Stimulated activated effector memory CD8-positive, alpha-beta T cell treated with anti-CD3 and anti-CD28 coated beads, Interleukin-12 subunit alpha, Interleukin-12 subunit beta, amount 100 ng/mL, for 72 hours (primary cell): Measurements from ENCODE around the gene NPM3.

Source experiments
- ATAC-seq: fragments of 150-1000 bp; cut with Tn5 transposase; 2 replicates; pipeline ENCODE4 v1.10.0; 2021
- DNase-seq, 2 donors: peaks; one replicate each; pipeline ENCODE4 v3.0.0; 2021 to 2022; ENCODE audit warnings: low spot score in 2 of 2
- H3K27ac Mint-ChIP-seq: one replicate; pipeline ENCODE4 v1.8.0; 2022; ENCODE audit warnings: mild to moderate bottlenecking, mixed read lengths
- H3K36me3 Mint-ChIP-seq: one replicate; pipeline ENCODE4 v1.8.0; 2022; ENCODE audit warnings: mild to moderate bottlenecking, mixed read lengths
- H3K4me1 Mint-ChIP-seq: one replicate; pipeline ENCODE4 v1.8.0; 2022; ENCODE audit warnings: mixed read lengths
- H3K4me3 Mint-ChIP-seq: one replicate; pipeline ENCODE4 v1.8.0; 2022; ENCODE audit warnings: mild to moderate bottlenecking, mixed read lengths
- H3K9me3 Mint-ChIP-seq: one replicate; pipeline ENCODE4 v1.8.0; 2022; ENCODE audit warnings: mixed read lengths

The NPM3 gene

DNA sequence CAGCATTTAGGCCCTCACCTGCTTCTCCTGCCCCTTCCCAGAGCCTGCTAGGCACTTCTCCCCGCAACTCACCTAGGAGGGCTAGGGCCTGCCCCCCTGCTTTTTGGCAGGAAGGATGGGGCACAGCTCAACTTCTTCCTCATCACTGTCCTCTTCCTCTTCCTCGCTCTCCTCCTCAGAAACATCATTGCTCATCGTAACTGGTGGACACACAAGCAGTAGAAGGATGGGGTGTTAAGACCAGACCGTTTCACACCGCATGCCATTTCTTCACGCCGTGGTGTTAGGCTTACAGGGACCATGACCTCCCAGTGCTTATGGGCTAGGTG, 1.6 kb downstream of the NPM3 start:
- ATAC-seq (no peak), DNase-seq (no peak)
- H3K27ac Mint-ChIP-seq = peak overlapping the region; percentile 100
- H3K36me3 Mint-ChIP-seq = peaks cover 46% of the 10 kb centered on the region
- peaks cover 64% of the 10 kb centered on the region for H3K4me1 Mint-ChIP-seq
- H3K4me3 Mint-ChIP-seq = peak overlapping the region; percentile 100
- no peaks in the 10 kb centered on the region for H3K9me3 Mint-ChIP-seq

DNA sequence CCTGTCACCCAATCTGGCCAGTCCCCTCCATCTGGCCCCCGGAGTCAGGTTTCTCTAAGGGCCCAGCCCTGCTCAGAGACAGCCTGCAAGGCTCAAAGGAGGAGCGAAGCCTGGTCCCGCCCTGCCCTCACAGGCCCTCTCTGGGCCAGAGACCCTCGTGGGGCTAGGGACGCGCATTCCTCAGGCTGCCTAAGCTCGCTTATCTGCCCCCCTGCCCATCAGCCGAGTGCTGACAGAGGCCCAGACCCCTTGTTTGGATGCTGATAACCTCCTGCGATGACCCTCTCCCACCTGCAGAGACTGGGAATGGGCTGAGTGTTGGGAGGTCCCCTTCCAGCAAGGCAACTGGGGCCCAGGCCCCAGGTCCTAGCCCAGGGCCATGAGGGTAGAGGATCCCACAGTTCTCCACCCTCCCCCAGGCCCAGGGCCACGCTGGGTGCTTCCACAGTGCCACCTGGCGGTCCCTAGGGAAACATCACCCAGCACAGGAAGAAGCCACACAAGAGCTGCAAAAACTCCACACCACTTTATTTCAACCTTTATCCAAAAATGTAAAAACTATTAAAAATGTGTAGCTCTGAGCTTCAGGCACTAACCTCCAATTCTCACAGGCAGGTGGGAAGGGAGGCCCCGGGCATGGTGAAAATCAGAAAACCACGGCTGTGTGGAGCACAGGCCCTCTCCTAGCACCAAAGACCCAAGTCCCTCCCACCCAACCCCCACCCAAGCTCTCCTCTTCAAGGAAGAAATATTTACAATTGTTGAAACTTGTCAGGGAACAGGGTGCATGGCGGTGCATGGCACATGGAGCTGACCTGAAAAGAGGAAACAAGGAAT, 2.2 kb downstream of the NPM3 start:
- DNase-seq (peak; percentile 61 to 85), ATAC-seq (peak; percentile 66)
- H3K4me1 Mint-ChIP-seq = peaks cover 64% of the 10 kb centered on the region
- peaks cover 40% of the 10 kb centered on the region for H3K36me3 Mint-ChIP-seq
- no peak overlapping the region for H3K27ac Mint-ChIP-seq
- H3K4me3 Mint-ChIP-seq = peak overlapping the region; percentile 100
- no peaks in the 10 kb centered on the region for H3K9me3 Mint-ChIP-seq

DNA sequence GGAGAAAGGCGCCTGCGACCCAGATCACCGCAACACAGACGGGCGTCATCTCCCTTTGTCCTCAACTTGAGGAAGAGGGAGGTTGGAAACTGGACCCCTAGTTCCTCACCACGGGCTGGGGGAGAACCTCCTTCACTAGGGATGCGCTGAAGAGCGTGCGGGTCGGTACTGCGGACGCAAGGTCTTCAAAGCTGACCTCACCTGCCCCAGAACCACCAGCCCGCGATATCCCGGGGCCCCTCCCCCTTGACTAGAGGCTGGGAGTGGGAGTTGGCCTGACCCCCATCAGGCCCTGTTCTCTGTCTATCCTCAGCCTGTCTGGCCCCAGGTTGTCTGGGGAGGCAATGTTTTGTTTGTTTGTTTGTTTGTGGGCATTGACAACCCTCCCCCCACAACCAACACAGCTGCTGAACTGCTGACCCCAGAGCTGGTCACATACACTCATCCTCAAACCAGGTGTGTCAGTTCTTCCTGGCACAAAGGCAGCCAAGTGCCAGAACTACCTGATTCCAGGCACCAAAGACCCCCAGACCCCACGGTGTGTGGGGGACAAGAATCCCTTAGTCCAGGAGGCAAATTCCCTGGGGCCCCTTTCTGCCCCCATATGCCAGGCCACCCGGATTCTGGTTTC, 2.9 kb downstream of the NPM3 start:
- H3K4me1 Mint-ChIP-seq = peaks cover 59% of the 10 kb centered on the region
- H3K27ac Mint-ChIP-seq = no peak overlapping the region
- H3K9me3 Mint-ChIP-seq = no peaks in the 10 kb centered on the region
- ATAC-seq = no peak
- no peak for DNase-seq
- H3K36me3 Mint-ChIP-seq = peaks cover 33% of the 10 kb centered on the region
- peak overlapping the region; percentile 100 for H3K4me3 Mint-ChIP-seq

DNA sequence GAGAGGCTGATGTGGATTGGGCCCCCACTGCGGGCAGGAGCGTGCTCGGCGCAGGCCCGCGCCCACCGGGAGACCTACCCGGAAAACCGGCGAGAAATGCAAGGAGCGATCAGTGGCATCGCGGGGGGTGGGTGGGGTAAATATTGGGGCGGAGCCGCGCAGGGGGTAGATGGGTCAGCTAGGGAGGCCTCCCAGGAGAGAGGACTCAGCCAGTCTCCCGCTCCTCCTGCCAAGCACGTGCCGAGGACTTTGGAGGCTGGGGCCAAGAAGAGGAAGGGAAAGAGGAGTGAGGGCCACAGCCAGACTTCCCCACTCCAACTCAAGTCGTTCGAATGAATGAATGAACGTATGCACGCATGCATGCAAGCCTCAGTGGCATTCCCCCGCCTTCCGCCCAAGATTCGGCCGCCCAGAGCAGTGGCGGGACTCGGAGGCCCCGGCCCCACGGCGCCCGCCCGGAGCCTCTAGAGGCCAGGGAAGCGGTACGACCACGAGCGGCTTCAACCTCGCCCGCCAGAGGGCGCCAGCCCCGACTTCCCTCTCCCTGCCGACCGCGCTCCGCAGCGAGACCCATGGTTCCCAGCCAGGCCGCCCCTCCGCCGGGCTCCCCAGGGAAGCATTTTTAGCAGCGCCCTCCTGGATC, 3.6 kb downstream of the NPM3 start:
- DNase-seq = peak; percentile 91 to 94
- ATAC-seq = peak; percentile 74
- Mint-ChIP-seq H3K4me1 (peaks cover 63% of the 10 kb centered on the region), H3K9me3 (no peaks in the 10 kb centered on the region), H3K36me3 (peaks cover 27% of the 10 kb centered on the region), H3K4me3 (peak overlapping the region; percentile 100), H3K27ac (no peak overlapping the region)

DNA sequence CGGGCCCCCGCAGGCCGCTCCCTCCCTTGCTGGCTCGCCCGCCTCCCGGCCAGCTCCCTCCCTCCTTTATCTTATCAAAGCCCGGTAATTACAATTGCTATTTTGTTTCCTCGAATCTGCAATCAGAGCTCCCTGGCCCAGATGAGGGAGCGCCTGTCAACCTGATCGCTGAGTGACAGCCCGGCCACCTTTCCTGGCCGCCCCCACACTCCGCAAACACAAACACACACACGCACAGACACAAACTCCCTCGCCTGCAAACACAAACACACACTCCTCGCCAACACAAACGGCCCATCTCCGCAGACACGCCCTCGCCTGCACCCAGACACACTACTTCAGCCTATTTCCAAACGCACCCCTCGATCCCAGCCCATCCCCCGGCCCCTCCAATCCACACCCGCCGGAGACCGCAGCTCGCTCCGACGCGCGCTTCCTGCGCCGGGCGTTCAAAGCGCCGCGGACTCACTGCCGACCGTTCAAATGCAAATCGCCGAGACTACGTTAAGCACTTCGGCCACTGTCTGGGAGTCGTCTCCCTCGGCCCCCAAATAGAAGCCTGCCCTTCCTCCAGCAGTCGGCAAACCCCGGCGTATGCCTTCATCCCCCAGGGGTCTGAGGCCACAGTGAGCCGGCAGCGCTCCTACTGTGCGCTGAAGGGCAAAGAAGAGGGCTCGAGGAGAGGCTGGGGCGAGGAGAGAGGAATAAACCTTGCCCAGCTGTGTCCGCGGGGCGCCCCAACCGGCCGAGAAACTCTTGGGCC, 4.3 kb downstream of the NPM3 start:
- DNase-seq = peak in 1 of 2 donors; percentile 58
- peak overlapping the region; percentile 100 for H3K4me3 Mint-ChIP-seq
- no peak overlapping the region for H3K27ac Mint-ChIP-seq
- H3K36me3 Mint-ChIP-seq = peaks cover 22% of the 10 kb centered on the region
- H3K4me1 Mint-ChIP-seq = peaks cover 65% of the 10 kb centered on the region
- no peak for ATAC-seq
- no peaks in the 10 kb centered on the region for H3K9me3 Mint-ChIP-seq

DNA sequence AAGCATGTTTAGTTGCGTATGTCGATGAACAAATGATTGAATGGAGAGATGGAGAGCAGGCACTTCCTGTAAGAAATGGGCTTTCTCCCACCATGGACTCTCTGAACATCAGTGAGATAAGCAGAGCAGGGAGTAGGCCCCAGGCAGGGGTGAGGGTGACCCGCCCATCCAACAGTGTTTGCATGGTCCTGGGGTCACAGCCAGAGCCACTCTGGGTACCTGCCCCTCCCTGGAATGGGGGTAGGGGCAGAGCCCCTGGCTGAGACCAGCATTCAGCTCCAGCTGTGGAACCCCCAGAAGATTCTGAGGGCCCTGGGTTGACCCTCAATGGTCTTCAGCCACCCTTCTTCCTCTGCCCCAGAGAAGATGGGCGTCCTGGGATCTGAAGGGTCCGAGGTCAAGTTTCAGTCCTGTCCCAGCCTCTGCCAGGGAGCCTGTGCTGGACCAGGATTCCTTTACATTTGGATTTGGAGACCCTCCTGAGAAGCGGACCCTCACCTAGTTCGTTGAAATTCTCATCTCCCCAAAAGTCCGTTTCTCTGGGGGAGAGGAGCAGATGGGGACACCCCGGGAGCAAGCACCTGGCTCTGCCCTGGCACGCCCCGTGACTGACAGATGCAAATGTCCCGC, 5.0 kb downstream of the NPM3 start:
- Mint-ChIP-seq H3K36me3 (peaks cover 15% of the 10 kb centered on the region), H3K4me1 (peaks cover 65% of the 10 kb centered on the region), H3K4me3 (peak overlapping the region; percentile 100), H3K9me3 (no peaks in the 10 kb centered on the region), H3K27ac (no peak overlapping the region)
- no peak for DNase-seq
- ATAC-seq = no peak

DNA sequence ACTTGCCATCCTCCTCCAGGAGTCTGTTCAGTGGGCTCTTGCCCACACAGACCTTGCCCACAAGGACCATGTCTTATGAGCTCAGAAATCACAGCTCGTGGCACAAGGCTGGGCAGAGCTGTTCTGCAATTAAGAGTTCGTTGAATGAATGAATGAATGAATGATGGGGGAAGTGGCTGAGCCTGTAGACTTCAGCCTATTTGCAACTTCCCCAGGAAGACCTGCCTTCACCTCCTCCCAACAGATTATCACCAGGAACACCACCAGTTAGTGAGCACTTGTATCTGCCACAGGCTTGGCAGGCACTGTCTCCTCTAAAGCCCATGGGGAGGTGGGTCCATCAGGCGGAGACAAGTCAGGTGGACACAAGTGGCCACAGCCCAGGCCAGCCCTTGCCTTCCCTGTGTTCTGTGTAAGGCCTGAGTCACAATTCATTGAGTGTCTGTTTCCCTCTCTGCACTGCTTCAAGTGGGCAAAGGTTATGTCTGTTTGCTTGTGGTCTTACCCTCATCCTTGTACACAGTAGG, 5.6 kb downstream of the NPM3 start:
- peak overlapping the region; percentile 59 for H3K4me3 Mint-ChIP-seq
- peaks cover 9% of the 10 kb centered on the region for H3K36me3 Mint-ChIP-seq
- no peak overlapping the region for H3K27ac Mint-ChIP-seq
- peaks cover 59% of the 10 kb centered on the region for H3K4me1 Mint-ChIP-seq
- DNase-seq = no peak
- no peaks in the 10 kb centered on the region for H3K9me3 Mint-ChIP-seq
- ATAC-seq = no peak

DNA sequence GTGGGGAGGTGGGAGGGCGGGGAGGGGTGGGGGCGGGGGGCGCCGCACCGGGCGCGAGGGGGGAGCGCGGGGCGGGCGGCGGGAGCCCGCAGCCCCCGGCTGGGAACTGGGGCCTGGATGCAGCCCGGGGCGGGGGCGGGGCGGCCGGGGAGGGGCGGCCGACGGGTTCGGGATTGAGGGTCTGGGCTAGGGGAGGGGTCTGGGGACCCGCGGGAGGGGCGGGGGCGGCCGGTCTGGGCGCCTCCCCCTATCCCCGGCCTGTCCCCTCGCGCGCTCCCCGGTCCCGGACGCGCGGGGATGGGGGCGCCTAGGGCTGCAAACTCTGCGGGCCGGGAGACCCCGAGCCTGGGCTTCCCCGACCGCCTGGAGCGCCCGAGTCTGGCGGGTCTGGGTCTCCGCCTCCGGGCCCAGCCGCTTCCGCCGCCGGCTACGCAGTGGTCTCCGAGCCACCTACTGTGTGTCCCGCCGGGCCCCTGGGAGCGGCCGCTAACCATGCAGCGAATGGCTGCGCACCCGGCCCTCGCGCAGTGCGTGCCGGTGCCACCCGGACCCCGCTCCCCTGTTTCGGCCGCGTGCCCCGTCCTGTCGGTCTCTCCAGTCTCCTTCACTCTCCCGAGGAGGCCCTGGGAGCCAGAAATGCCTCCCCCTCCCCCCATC, 7.0 kb downstream of the NPM3 start:
- Mint-ChIP-seq H3K4me3 (peak overlapping the region; percentile 59), H3K9me3 (no peaks in the 10 kb centered on the region)
- no peak for DNase-seq

DNA sequence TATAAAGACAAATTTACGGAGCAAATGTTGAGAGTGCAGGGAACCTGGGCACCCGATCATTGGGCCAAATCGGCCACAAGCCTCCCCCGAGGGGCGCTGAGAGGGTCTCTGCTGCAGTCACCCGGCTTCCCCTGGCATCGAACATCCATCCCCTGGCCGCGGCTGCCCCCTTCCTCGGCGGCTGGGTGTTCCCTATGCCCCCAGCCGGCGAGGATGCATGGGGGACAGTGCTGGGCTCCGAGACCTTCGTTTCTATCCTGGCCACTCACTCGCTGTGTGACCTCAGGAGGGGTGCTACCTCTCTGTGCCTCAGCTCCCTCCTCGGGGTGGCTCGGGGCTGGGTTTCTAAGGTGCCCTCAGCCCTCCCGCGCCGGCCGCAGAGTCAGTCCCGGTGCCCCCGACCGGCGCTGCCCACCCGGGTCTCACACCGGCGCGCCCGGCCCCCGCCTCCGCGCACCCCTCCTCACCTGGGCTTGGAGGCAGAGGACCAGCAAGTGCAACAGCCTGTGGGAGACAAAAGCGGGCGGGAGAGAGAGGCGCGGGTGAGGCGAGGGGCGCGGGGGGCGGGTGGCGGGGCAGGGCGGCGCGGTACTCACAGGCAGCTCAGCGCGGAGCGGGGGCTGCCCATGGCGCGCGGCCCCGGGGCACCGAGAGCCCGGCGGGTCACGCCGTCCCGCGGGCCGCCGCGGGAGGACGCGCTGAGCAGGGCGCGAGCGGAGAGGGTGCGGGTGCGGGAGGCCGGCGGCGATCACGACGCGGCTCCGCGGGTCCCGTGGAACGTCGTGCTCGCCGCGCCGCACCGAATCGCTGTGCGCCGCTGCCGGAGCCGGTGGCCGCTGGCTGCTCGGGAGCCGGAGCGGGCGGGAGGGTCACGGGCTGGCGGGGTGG, 7.7 kb downstream of the NPM3 start, which contains the start of gene FGF8:
Gene FGF8, minus strand, starts transcription at position 842 of the 888 bp plus-strand sequence. Its CDS starts 214 bp downstream, at position 628.
- H3K4me1 Mint-ChIP-seq = peaks cover 44% of the 10 kb centered on the region

More for the DNA sequence above, 7.0 kb downstream of the NPM3 start:
- no peak for ATAC-seq
- H3K4me1 Mint-ChIP-seq = peaks cover 45% of the 10 kb centered on the region
- H3K36me3 Mint-ChIP-seq = peaks cover 5% of the 10 kb centered on the region
- no peak overlapping the region for H3K27ac Mint-ChIP-seq

DNA sequence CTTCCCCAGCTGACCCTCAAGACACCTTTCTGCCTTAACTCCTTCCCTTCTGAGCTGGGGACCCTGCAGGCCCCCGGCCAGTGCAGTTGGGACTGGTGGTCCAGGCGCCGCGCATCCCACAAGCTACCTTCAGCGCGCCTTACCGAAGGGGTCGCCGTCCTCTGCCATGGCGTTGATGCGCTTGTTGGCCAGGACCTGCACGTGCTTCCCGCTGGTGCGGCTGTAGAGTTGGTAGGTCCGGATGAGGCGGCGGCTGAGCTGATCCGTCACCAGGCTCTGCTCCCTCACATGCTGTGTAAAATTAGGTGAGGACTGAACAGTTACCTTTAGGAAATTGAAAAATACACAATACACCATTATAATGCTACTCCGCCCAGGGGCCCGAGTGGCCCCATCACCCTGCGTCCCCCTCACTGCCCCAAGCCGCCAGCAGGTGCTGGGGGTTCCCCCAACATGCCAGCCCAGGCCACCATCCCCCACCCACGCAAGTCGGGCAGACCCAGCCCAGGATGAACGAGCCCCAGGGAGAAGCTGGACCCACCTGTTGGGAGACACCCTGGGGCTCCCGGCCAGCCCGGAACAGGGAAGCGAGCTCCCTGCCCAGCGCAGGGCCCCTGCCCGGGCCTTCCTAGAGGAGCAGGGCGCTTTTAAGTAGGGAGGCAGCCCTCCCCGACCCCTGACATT, 8.5 kb downstream of the NPM3 start:
- Mint-ChIP-seq H3K4me3 (peak overlapping the region; percentile 30), H3K9me3 (no peaks in the 10 kb centered on the region), H3K36me3 (no peaks in the 10 kb centered on the region), H3K27ac (no peak overlapping the region), H3K4me1 (peaks cover 36% of the 10 kb centered on the region)
- ATAC-seq (no peak), DNase-seq (peak in 1 of 2 donors; percentile 55)

More for the DNA sequence above, 7.7 kb downstream of the NPM3 start, which contains the start of gene FGF8:
- ATAC-seq (no peak), DNase-seq (no peak)
- H3K4me3 Mint-ChIP-seq = peak within 1 kb of the TSS; percentile 59
- no peak within 1 kb of the TSS for H3K27ac Mint-ChIP-seq
- no peaks in the 10 kb centered on the region for H3K36me3 Mint-ChIP-seq
- no peaks in the 10 kb centered on the region for H3K9me3 Mint-ChIP-seq

DNA sequence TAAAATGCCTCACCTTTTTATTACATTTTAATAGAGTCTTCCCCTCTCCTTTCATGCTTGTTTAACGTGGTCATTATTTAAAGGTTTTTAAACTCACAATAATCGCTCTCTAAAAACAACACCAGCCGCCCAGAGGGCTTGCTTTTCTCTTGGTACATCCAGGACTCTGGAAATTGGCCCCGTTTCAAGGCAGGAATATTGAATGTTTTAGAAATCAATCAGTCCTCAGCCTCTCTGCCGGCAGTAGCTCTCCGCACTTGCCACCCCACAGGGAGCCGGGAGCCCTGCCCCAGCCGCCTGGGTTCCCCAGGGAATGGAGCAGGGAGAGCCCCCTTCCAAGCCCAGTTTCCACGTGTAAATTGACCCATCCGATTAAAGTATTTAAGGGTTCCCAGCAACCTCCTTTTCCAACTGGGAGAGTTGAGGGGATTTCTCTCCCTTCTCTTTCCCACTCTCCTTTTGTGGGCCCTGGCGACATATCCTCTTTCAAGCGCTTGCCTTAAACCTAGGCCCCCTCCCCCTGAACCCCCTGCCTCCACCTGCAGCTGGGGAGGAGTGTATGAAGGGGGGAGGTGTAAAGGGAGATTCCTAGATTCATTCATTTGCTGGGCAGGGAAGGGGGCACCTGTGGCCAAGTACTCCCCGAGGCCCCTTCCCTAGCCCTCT, 9.2 kb downstream of the NPM3 start:
- H3K4me1 Mint-ChIP-seq = peaks cover 30% of the 10 kb centered on the region
- no peaks in the 10 kb centered on the region for H3K36me3 Mint-ChIP-seq
- no peak overlapping the region for H3K4me3 Mint-ChIP-seq
- ATAC-seq = no peak
- no peak for DNase-seq
- no peaks in the 10 kb centered on the region for H3K9me3 Mint-ChIP-seq
- no peak overlapping the region for H3K27ac Mint-ChIP-seq

DNA sequence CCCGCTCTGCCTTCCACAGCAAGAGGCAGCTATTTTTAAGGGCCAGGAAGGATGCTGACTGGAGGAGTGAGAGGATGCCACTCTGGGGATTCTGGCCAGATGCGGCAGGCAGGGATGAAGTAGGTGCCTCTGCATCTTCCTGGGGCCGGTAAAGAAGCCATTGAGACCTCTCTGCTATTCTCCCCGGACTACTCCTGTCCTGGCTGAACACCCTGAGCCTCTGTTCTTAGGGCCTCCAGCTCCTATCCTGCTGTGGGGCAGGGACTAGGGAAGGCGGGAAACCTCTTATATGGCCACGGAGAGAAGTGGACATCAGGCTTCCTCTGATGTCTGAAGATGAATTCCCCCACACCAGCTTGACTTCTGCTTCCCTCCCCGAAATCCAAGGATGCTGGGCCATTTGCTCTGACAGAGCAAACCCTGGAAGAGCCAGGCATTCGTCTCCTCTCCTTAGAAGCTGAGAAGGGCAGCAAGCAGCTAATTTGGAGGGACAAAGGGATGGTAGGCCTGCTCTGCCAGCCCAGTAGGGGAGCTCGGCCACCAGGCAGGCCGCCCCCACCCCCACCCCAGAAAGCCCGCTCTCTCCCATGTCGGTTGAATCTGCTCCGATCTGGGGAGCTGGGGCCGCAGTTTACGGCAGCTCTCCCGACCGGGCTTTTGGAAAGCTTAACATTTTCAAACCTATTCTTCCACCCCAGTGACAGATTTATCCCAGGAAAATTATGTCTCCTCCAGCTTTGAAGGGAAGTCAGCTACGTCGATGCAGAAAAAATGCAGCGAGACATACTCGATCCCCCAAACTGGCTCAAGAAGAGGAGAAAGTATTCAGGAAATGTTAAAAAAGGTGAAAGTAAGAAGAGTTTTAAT, 10.1 kb downstream of the NPM3 start:
- DNase-seq = no peak
- peaks cover 24% of the 10 kb centered on the region for H3K4me1 Mint-ChIP-seq
- H3K36me3 Mint-ChIP-seq = no peaks in the 10 kb centered on the region
- no peak for ATAC-seq
- no peak overlapping the region for H3K27ac Mint-ChIP-seq
- H3K9me3 Mint-ChIP-seq = no peaks in the 10 kb centered on the region
- H3K4me3 Mint-ChIP-seq = no peak overlapping the region
